Measurements from ENCODE around the gene PTPMT1.

- no peak for TF ChIP-seq CTCF (IDR thresholded peaks at IDR 0.05)
- no peak for TF ChIP-seq POLR2A (IDR thresholded peaks at IDR 0.05)
Observed at GRCh38 chr11:47587039-47587716, 21.8 kb downstream of the PTPMT1 start.

Data from right lobe of liver (tissue), 4 donors.